Endothelial cell of umbilical vein (primary cell): ENCODE measurements around the gene ANKS1A. TPM values are rescaled to one million over a fixed set of nuclear protein-coding genes. Genes with fewer than 3 reads are reported as not detected.

ENCODE experiments used
- BruUV-seq: library from RNA; stranded (reverse); fragments of 400-500 nt; replicated peaks from 2 replicates; lab custom pipeline; 2021; lab: Mats Ljungman, UMichigan
- CTCF ChIA-PET: fragments of 300-600, 350-600 bp; sonication (Branson Sonifier 250); formaldehyde crosslinking; loops from one replicate; lab custom pipeline; 2021; ENCODE audit warnings: antibody characterized with exemption, inconsistent platforms; lab: Charles Lee
- POLR2A ChIA-PET: fragments of 300-600, 350-600 bp; sonication (Branson Sonifier 250); formaldehyde crosslinking; loops from one replicate; lab custom pipeline; 2021; ENCODE audit warnings: antibody characterized with exemption, inconsistent platforms; lab: Charles Lee
- DNase-seq: peaks from one replicate; pipeline ENCODE4 v3.0.0-alpha.2; 2011; ENCODE audit warnings: low read depth, low spot score
- FAIRE-seq: peaks from 2 replicates; lab custom pipeline; 2011; peaks lifted over from hg19 to GRCh38; lab: Jason Lieb, UNC
- H2AFZ ChIP-seq: 2 replicates; pipeline ENCODE4 v1.6.0; 2012; ENCODE audit warnings: low read depth, low read length, control low read depth, inconsistent platforms
- H3K27ac ChIP-seq: 2 replicates; pipeline ENCODE4 v1.5.1; 2011; ENCODE audit warnings: low read depth, mild to moderate bottlenecking, control low read depth, low read length, moderate library complexity; ENCODE audit not compliant: insufficient read depth
- H3K27me3 ChIP-seq, 2 experiments: 2 replicates each; pipeline versions ENCODE4 v1.6.0 to v1.6.1; 2011; ENCODE audit warnings: low read length in 2 of 2, mixed read lengths in 1 of 2; ENCODE audit not compliant: control insufficient read depth in 2 of 2, insufficient read depth in 2 of 2
- H3K36me3 ChIP-seq, 2 experiments: 2 replicates in 1 of 2; 3 replicates in 1 of 2; pipeline ENCODE4 v1.5.1; 2011; ENCODE audit warnings: low read length in 2 of 2, mild to moderate bottlenecking in 1 of 2, moderate library complexity in 1 of 2; ENCODE audit not compliant: control insufficient read depth in 2 of 2, insufficient read depth in 2 of 2; ENCODE audit errors: extremely low read depth in 1 of 2
- H3K4me1 ChIP-seq: 3 replicates; pipeline ENCODE4 v1.5.1; 2011; ENCODE audit warnings: mild to moderate bottlenecking, low read length; ENCODE audit not compliant: control insufficient read depth, insufficient read depth; ENCODE audit errors: extremely low read depth
- H3K4me2 ChIP-seq: 2 replicates; pipeline ENCODE4 v1.6.1; 2011; ENCODE audit warnings: low read length, control low read depth, mixed read lengths; ENCODE audit not compliant: insufficient read depth
- H3K4me3 ChIP-seq, 3 experiments: fragments of 200-600 bp in 1 of 3; sonication (generic), shearing (Covaris generic) in 1 of 3; replicated peaks in 1 of 3; 2 replicates each; pipeline ENCODE4 v1.5.1; 2011 to 2016; ENCODE audit warnings: control low read depth in 3 of 3, low read length in 3 of 3, mild to moderate bottlenecking in 2 of 3, inconsistent platforms in 1 of 3, low read depth in 1 of 3, moderate library complexity in 1 of 3; ENCODE audit not compliant: insufficient read depth in 1 of 3
- H3K79me2 ChIP-seq: 2 replicates; pipeline ENCODE4 v1.6.0; 2012; ENCODE audit warnings: low read length, inconsistent platforms; ENCODE audit not compliant: control insufficient read depth, insufficient read depth
- H3K9ac ChIP-seq: replicated peaks from 2 replicates; pipeline ENCODE3; 2011; ENCODE audit warnings: low read length, control low read depth; ENCODE audit not compliant: insufficient read depth; ENCODE audit errors: extremely low read depth
- H3K9me1 ChIP-seq: replicated peaks from 3 replicates; pipeline ENCODE4 v1.6.0; 2011; ENCODE audit warnings: mild to moderate bottlenecking, low read length; ENCODE audit not compliant: control insufficient read depth, insufficient read depth; ENCODE audit errors: extremely low read depth
- H3K9me3 ChIP-seq: replicated peaks from 2 replicates; pipeline ENCODE4 v1.5.1; 2012; ENCODE audit warnings: low read length, inconsistent platforms; ENCODE audit not compliant: control insufficient read depth, insufficient read depth
- H4K20me1 ChIP-seq: replicated peaks from 2 replicates; pipeline ENCODE3; 2011; ENCODE audit warnings: mild to moderate bottlenecking, low read length; ENCODE audit not compliant: control insufficient read depth, insufficient read depth; ENCODE audit errors: extremely low read depth
- CTCF ChIP-seq, 2 donors: IDR thresholded peaks; 1 replicate in 1 of 2; 2 replicates in 1 of 2; pipeline ENCODE4 v1.5.1; 2011; ENCODE audit warnings: low read length in 2 of 2, mild to moderate bottlenecking in 2 of 2, moderate library complexity in 2 of 2, control low read depth in 1 of 2, inconsistent platforms in 1 of 2, low read depth in 1 of 2; ENCODE audit not compliant: insufficient read depth in 1 of 2; ENCODE audit errors: extremely low read depth in 1 of 2
- EZH2 ChIP-seq: IDR thresholded peaks from 2 replicates; pipeline ENCODE4 v1.6.1; 2012; ENCODE audit warnings: borderline replicate concordance, low read depth, mild to moderate bottlenecking, moderate library complexity, low read length, inconsistent platforms; ENCODE audit not compliant: severe bottlenecking
- FOS ChIP-seq: IDR thresholded peaks from 2 replicates; pipeline ENCODE4 v1.6.1; 2011; ENCODE audit warnings: mild to moderate bottlenecking, low read length, moderate library complexity, borderline replicate concordance; ENCODE audit not compliant: insufficient read depth
- GATA2 ChIP-seq: IDR thresholded peaks from 2 replicates; pipeline ENCODE4 v1.7.0; 2011; ENCODE audit warnings: low read depth, mild to moderate bottlenecking, moderate library complexity, mixed read lengths, low read length; ENCODE audit not compliant: insufficient read length, insufficient read depth
- JUN ChIP-seq: IDR thresholded peaks from 2 replicates; pipeline ENCODE4 v1.6.1; 2011; ENCODE audit warnings: borderline replicate concordance, low read depth; ENCODE audit not compliant: insufficient read length, insufficient read depth
- MAX ChIP-seq: IDR thresholded peaks from 2 replicates; pipeline ENCODE4 v1.6.1; 2011; ENCODE audit not compliant: insufficient read depth, insufficient read length
- MYC ChIP-seq: IDR thresholded peaks from one replicate; pipeline ENCODE4 v1.6.1; 2011; ENCODE audit warnings: mild to moderate bottlenecking, low read depth, low read length
- POLR2A ChIP-seq: IDR thresholded peaks from 2 replicates; pipeline ENCODE4 v1.6.1; 2012; ENCODE audit warnings: low read depth, mild to moderate bottlenecking, control low read depth, low read length
- POLR2AphosphoS5 ChIP-seq: IDR thresholded peaks from 2 replicates; pipeline ENCODE4 v1.6.1; 2012; ENCODE audit warnings: low read depth, mild to moderate bottlenecking, control low read depth, low read length, moderate library complexity; ENCODE audit not compliant: insufficient read depth
- dilution Hi-C: fragments of 300-500 bp; cut with MboI; formaldehyde crosslinking; loops from one replicate; pipeline ENCODE4 v1.15.0; 2019; ENCODE audit warnings: low sequenced_read_pairs; ENCODE audit not compliant: extremely low pct_ligation_motif_present
- intact Hi-C: fragments of 100-400 bp; cut with micrococcal nuclease; formaldehyde crosslinking; loops from one replicate; pipeline ENCODE4 v1.10.0; 2022
- polyA plus RNA-seq, 4 experiments: library from polyadenylated mRNA; depleted of rRNA in 3 of 4; stranded (reverse) in 3 of 4; unstranded in 1 of 4; fragments of >200 nt; gene quantifications; 2 replicates each; pipeline versions ENCODE4 v1.2.1 to v1.2.3, GENCODE V29; 2011 to 2012; ENCODE audit warnings: missing spikeins in 1 of 4
- total RNA-seq: library from RNA; stranded (reverse); gene quantifications from 2 replicates; pipeline ENCODE4 v1.2.3, GENCODE V29; 2021

The ANKS1A gene
- total and polyA plus RNA-seq, 2 donors (not counting 3 experiments of a cell fraction or from before 2014, with no cell fraction given), result 8.9 to 26.1 TPM

DNA sequence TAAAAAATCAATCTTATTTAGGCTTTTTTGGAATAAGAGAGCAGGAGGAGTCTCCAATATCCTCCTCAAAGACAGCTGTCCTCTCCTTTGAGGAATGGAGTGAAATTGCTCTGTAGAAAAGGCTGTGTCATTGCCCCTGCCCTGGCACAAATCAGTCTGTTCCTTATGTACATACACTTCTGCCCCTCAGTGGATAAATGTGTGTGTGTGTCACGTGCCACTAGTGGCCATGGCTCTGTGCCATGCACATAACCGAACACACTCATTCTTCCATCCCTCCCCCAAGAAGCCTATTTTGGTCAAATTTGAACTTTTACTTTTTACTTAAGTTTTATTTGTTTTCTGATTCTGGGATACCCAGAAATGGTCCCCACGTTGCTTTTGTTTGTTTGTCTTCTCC is 49.2 kb downstream of the ANKS1A start:
- Histone ChIP-seq H3K79me2 (no peaks in the 10 kb centered on the region), H3K9ac (no peak overlapping the region), H2AFZ (no peak overlapping the region), H3K4me2 (no peak overlapping the region), H3K36me3 (no peaks in the 10 kb centered on the region), H4K20me1 (no peaks in the 10 kb centered on the region), H3K9me1 (no peaks in the 10 kb centered on the region), H3K4me3 (no peak overlapping the region), H3K27ac (no peak overlapping the region), H3K9me3 (no peaks in the 10 kb centered on the region), H3K27me3 (no peaks in the 10 kb centered on the region), H3K4me1 (no peaks in the 10 kb centered on the region)
- dilution Hi-C loops (no loop called here), intact Hi-C loops (no loop called here)
- FAIRE-seq (no peak), DNase-seq (no peak)
- ChIA-PET POLR2A (no interaction called here), CTCF (interaction anchor here (0.9 kb wide), 1 partner anchor 11 kb away, joined by 3 read pairs; no protein-coding TSS in a partner anchor)
- no TSS peak for BruUV-seq
- TF ChIP-seq JUN (no peak), EZH2 (no peak), MYC (no peak), FOS (no peak), MAX (no peak), POLR2AphosphoS5 (no peak), CTCF (IDR thresholded peaks at IDR 0.05; ENCODE audit: extremely low read depth in 1 of 2, insufficient read depth in 1 of 2, low read depth in 1 of 2, low read length in 2 of 2) (no peak), GATA2 (no peak), POLR2A (no peak)
